Endothelial cell of umbilical vein (primary cell): Measurements from ENCODE around the gene RNF145. TPM values are rescaled to one million over a fixed set of nuclear protein-coding genes. Genes with fewer than 3 reads are reported as not detected.

ENCODE experiments used
- BruUV-seq: library from RNA; stranded (reverse); fragments of 400-500 nt; replicated peaks from 2 replicates; lab custom pipeline; 2021; lab: Mats Ljungman, UMichigan
- CTCF ChIA-PET: fragments of 300-600, 350-600 bp; sonication (Branson Sonifier 250); formaldehyde crosslinking; loops from one replicate; lab custom pipeline; 2021; ENCODE audit warnings: antibody characterized with exemption, inconsistent platforms; lab: Charles Lee
- POLR2A ChIA-PET: fragments of 300-600, 350-600 bp; sonication (Branson Sonifier 250); formaldehyde crosslinking; loops from one replicate; lab custom pipeline; 2021; ENCODE audit warnings: antibody characterized with exemption, inconsistent platforms; lab: Charles Lee
- DNase-seq: peaks from one replicate; pipeline ENCODE4 v3.0.0-alpha.2; 2011; ENCODE audit warnings: low read depth, low spot score
- FAIRE-seq: peaks from 2 replicates; lab custom pipeline; 2011; peaks lifted over from hg19 to GRCh38; lab: Jason Lieb, UNC
- H2AFZ ChIP-seq: 2 replicates; pipeline ENCODE4 v1.6.0; 2012; ENCODE audit warnings: low read depth, low read length, control low read depth, inconsistent platforms
- H3K27ac ChIP-seq: 2 replicates; pipeline ENCODE4 v1.5.1; 2011; ENCODE audit warnings: low read depth, mild to moderate bottlenecking, control low read depth, low read length, moderate library complexity; ENCODE audit not compliant: insufficient read depth
- H3K27me3 ChIP-seq, 2 experiments: 2 replicates each; pipeline versions ENCODE4 v1.6.0 to v1.6.1; 2011; ENCODE audit warnings: low read length in 2 of 2, mixed read lengths in 1 of 2; ENCODE audit not compliant: control insufficient read depth in 2 of 2, insufficient read depth in 2 of 2
- H3K36me3 ChIP-seq, 2 experiments: 2 replicates in 1 of 2; 3 replicates in 1 of 2; pipeline ENCODE4 v1.5.1; 2011; ENCODE audit warnings: low read length in 2 of 2, mild to moderate bottlenecking in 1 of 2, moderate library complexity in 1 of 2; ENCODE audit not compliant: control insufficient read depth in 2 of 2, insufficient read depth in 2 of 2; ENCODE audit errors: extremely low read depth in 1 of 2
- H3K4me1 ChIP-seq: 3 replicates; pipeline ENCODE4 v1.5.1; 2011; ENCODE audit warnings: mild to moderate bottlenecking, low read length; ENCODE audit not compliant: control insufficient read depth, insufficient read depth; ENCODE audit errors: extremely low read depth
- H3K4me2 ChIP-seq: 2 replicates; pipeline ENCODE4 v1.6.1; 2011; ENCODE audit warnings: low read length, control low read depth, mixed read lengths; ENCODE audit not compliant: insufficient read depth
- H3K4me3 ChIP-seq, 3 experiments: fragments of 200-600 bp in 1 of 3; sonication (generic), shearing (Covaris generic) in 1 of 3; replicated peaks in 1 of 3; 2 replicates each; pipeline ENCODE4 v1.5.1; 2011 to 2016; ENCODE audit warnings: control low read depth in 3 of 3, low read length in 3 of 3, mild to moderate bottlenecking in 2 of 3, inconsistent platforms in 1 of 3, low read depth in 1 of 3, moderate library complexity in 1 of 3; ENCODE audit not compliant: insufficient read depth in 1 of 3
- H3K79me2 ChIP-seq: 2 replicates; pipeline ENCODE4 v1.6.0; 2012; ENCODE audit warnings: low read length, inconsistent platforms; ENCODE audit not compliant: control insufficient read depth, insufficient read depth
- H3K9ac ChIP-seq: replicated peaks from 2 replicates; pipeline ENCODE3; 2011; ENCODE audit warnings: low read length, control low read depth; ENCODE audit not compliant: insufficient read depth; ENCODE audit errors: extremely low read depth
- H3K9me1 ChIP-seq: replicated peaks from 3 replicates; pipeline ENCODE4 v1.6.0; 2011; ENCODE audit warnings: mild to moderate bottlenecking, low read length; ENCODE audit not compliant: control insufficient read depth, insufficient read depth; ENCODE audit errors: extremely low read depth
- H3K9me3 ChIP-seq: replicated peaks from 2 replicates; pipeline ENCODE4 v1.5.1; 2012; ENCODE audit warnings: low read length, inconsistent platforms; ENCODE audit not compliant: control insufficient read depth, insufficient read depth
- H4K20me1 ChIP-seq: replicated peaks from 2 replicates; pipeline ENCODE3; 2011; ENCODE audit warnings: mild to moderate bottlenecking, low read length; ENCODE audit not compliant: control insufficient read depth, insufficient read depth; ENCODE audit errors: extremely low read depth
- EZH2 ChIP-seq: IDR thresholded peaks from 2 replicates; pipeline ENCODE4 v1.6.1; 2012; ENCODE audit warnings: borderline replicate concordance, low read depth, mild to moderate bottlenecking, moderate library complexity, low read length, inconsistent platforms; ENCODE audit not compliant: severe bottlenecking
- FOS ChIP-seq: IDR thresholded peaks from 2 replicates; pipeline ENCODE4 v1.6.1; 2011; ENCODE audit warnings: mild to moderate bottlenecking, low read length, moderate library complexity, borderline replicate concordance; ENCODE audit not compliant: insufficient read depth
- GATA2 ChIP-seq: IDR thresholded peaks from 2 replicates; pipeline ENCODE4 v1.7.0; 2011; ENCODE audit warnings: low read depth, mild to moderate bottlenecking, moderate library complexity, mixed read lengths, low read length; ENCODE audit not compliant: insufficient read length, insufficient read depth
- JUN ChIP-seq: IDR thresholded peaks from 2 replicates; pipeline ENCODE4 v1.6.1; 2011; ENCODE audit warnings: borderline replicate concordance, low read depth; ENCODE audit not compliant: insufficient read length, insufficient read depth
- MYC ChIP-seq: IDR thresholded peaks from one replicate; pipeline ENCODE4 v1.6.1; 2011; ENCODE audit warnings: mild to moderate bottlenecking, low read depth, low read length
- POLR2A ChIP-seq: IDR thresholded peaks from 2 replicates; pipeline ENCODE4 v1.6.1; 2012; ENCODE audit warnings: low read depth, mild to moderate bottlenecking, control low read depth, low read length
- POLR2AphosphoS5 ChIP-seq: IDR thresholded peaks from 2 replicates; pipeline ENCODE4 v1.6.1; 2012; ENCODE audit warnings: low read depth, mild to moderate bottlenecking, control low read depth, low read length, moderate library complexity; ENCODE audit not compliant: insufficient read depth
- dilution Hi-C: fragments of 300-500 bp; cut with MboI; formaldehyde crosslinking; loops from one replicate; pipeline ENCODE4 v1.15.0; 2019; ENCODE audit warnings: low sequenced_read_pairs; ENCODE audit not compliant: extremely low pct_ligation_motif_present
- intact Hi-C: fragments of 100-400 bp; cut with micrococcal nuclease; formaldehyde crosslinking; loops from one replicate; pipeline ENCODE4 v1.10.0; 2022
- polyA plus RNA-seq, 4 experiments: library from polyadenylated mRNA; depleted of rRNA in 3 of 4; stranded (reverse) in 3 of 4; unstranded in 1 of 4; fragments of >200 nt; gene quantifications; 2 replicates each; pipeline versions ENCODE4 v1.2.1 to v1.2.3, GENCODE V29; 2011 to 2012; ENCODE audit warnings: missing spikeins in 1 of 4
- total RNA-seq: library from RNA; stranded (reverse); gene quantifications from 2 replicates; pipeline ENCODE4 v1.2.3, GENCODE V29; 2021
- TF ChIP-seq, protein P1 (sequence below): IDR thresholded peaks from 2 replicates; pipeline ENCODE4 v1.6.1; 2011; ENCODE audit not compliant: insufficient read depth, insufficient read length
- TF ChIP-seq, protein P2 (sequence below), 2 donors: IDR thresholded peaks; 1 replicate in 1 of 2; 2 replicates in 1 of 2; pipeline ENCODE4 v1.5.1; 2011; ENCODE audit warnings: low read length in 2 of 2, mild to moderate bottlenecking in 2 of 2, moderate library complexity in 2 of 2, control low read depth in 1 of 2, inconsistent platforms in 1 of 2, low read depth in 1 of 2; ENCODE audit not compliant: insufficient read depth in 1 of 2; ENCODE audit errors: extremely low read depth in 1 of 2

Gene RNF145
- total and polyA plus RNA-seq, 2 donors (not counting 3 experiments of a cell fraction or from before 2014, with no cell fraction given): 39.4 to 62.3 TPM

DNA sequence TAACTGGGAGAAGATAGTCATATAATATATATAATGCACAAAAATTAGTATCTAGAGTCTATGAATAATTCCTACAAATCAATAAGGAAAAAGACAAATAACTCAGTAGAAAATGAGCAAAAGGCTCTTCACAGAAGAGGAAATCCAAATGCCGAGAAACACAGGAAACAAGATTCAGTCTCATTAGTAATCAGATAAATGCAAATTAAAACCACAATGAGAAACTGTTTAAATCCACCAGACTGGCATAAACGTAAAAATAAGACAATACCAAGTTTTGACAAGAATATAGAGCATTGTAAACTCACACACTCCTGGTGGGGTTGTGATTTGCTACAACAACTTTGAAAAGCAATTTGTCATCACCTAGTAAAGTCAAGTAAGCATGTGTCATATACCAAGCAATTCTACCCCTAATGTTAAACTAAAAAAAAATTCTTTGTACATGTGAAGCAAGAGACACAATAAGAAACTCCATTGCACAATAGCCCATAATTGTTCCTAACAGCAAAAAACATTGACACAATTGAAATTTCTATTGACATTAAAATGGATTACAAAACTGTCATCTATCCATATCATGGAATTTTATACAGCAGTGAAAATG is 32.7 kb upstream of the RNF145 start:
- dilution Hi-C loops: no loop called here

More for the DNA sequence above, 32.7 kb upstream of the RNF145 start:
- no TSS peak for BruUV-seq
- FAIRE-seq (no peak), DNase-seq (no peak)
- no peak overlapping the region for H3K4me3 ChIP-seq
- intact Hi-C loops: no loop called here
- TF ChIP-seq, protein P1, sequence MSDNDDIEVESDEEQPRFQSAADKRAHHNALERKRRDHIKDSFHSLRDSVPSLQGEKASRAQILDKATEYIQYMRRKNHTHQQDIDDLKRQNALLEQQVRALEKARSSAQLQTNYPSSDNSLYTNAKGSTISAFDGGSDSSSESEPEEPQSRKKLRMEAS: no peak
- TF ChIP-seq JUN: no peak
- no peak for TF ChIP-seq POLR2AphosphoS5
- TF ChIP-seq FOS: no peak
- TF ChIP-seq MYC: no peak
- TF ChIP-seq, protein P2, sequence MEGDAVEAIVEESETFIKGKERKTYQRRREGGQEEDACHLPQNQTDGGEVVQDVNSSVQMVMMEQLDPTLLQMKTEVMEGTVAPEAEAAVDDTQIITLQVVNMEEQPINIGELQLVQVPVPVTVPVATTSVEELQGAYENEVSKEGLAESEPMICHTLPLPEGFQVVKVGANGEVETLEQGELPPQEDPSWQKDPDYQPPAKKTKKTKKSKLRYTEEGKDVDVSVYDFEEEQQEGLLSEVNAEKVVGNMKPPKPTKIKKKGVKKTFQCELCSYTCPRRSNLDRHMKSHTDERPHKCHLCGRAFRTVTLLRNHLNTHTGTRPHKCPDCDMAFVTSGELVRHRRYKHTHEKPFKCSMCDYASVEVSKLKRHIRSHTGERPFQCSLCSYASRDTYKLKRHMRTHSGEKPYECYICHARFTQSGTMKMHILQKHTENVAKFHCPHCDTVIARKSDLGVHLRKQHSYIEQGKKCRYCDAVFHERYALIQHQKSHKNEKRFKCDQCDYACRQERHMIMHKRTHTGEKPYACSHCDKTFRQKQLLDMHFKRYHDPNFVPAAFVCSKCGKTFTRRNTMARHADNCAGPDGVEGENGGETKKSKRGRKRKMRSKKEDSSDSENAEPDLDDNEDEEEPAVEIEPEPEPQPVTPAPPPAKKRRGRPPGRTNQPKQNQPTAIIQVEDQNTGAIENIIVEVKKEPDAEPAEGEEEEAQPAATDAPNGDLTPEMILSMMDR (IDR thresholded peaks at IDR 0.05; ENCODE audit: extremely low read depth in 1 of 2, insufficient read depth in 1 of 2, low read depth in 1 of 2, low read length in 2 of 2): no peak
- TF ChIP-seq EZH2: no peak
- no peak for TF ChIP-seq GATA2
- no peak for TF ChIP-seq POLR2A
- H3K79me2 ChIP-seq: no peaks in the 10 kb centered on the region
- no peaks in the 10 kb centered on the region for H4K20me1 ChIP-seq
- no peaks in the 10 kb centered on the region for H3K4me1 ChIP-seq
- no peak overlapping the region for H2AFZ ChIP-seq
- H3K9me3 ChIP-seq: no peaks in the 10 kb centered on the region
- POLR2A ChIA-PET: no interaction called here
- CTCF ChIA-PET: interaction anchor here (1.3 kb wide), 1 partner anchor 85 kb away, joined by 6 read pairs; no protein-coding TSS in a partner anchor
- H3K27ac ChIP-seq: no peak overlapping the region
- no peak overlapping the region for H3K9ac ChIP-seq
- H3K27me3 ChIP-seq: peaks cover 0 to 6% of the 10 kb centered on the region in 2 experiments
- no peaks in the 10 kb centered on the region for H3K9me1 ChIP-seq
- H3K4me2 ChIP-seq: no peak overlapping the region
- no peaks in the 10 kb centered on the region for H3K36me3 ChIP-seq
